Left lung (tissue), 10 donors: Measurements from ENCODE around the gene C19orf12. TPM values are rescaled to one million over a fixed set of nuclear protein-coding genes. Genes with fewer than 3 reads are reported as not detected.

Source experiments
- ATAC-seq: fragments of 200-7000 bp; cut with Tn5 transposase; one replicate; pipeline ENCODE4 v1.9.1; 2020; ENCODE audit warnings: moderate library complexity
- DNase-seq, 4 donors: peaks; one replicate each; pipeline ENCODE4 v3.0.0-alpha.2; 2013 to 2020
- H3K27ac ChIP-seq, 2 donors: fragments of 200-600 bp; sonication (generic) in 1 of 2; one replicate each; pipeline versions ENCODE4 v1.5.0 to v1.8.0; 2020 to 2021
- H3K27me3 ChIP-seq, 2 donors: fragments of 200-600 bp; sonication (generic) in 1 of 2; one replicate each; pipeline versions ENCODE4 v1.5.0 to v1.8.0; 2020 to 2021
- H3K36me3 ChIP-seq, 2 donors: fragments of 200-600 bp; sonication (generic) in 1 of 2; one replicate each; pipeline versions ENCODE4 v1.5.0 to v1.8.0; 2020 to 2021
- H3K4me1 ChIP-seq, 2 donors: fragments of 200-600 bp; one replicate each; pipeline ENCODE4 v1.8.0; 2021
- H3K4me3 ChIP-seq, 2 donors: fragments of 200-600 bp; sonication (generic) in 1 of 2; one replicate each; pipeline versions ENCODE4 v1.5.0 to v1.8.0; 2020 to 2021; ENCODE audit warnings: mild to moderate bottlenecking in 1 of 2
- H3K9me3 ChIP-seq, 2 donors: fragments of 200-600 bp; sonication (generic) in 1 of 2; one replicate each; pipeline versions ENCODE4 v1.5.0 to v1.8.0; 2020 to 2021
- CTCF ChIP-seq, 2 donors: fragments of 200-600 bp; sonication (generic) in 1 of 2; IDR thresholded peaks; one replicate each; pipeline versions ENCODE4 v1.5.0 to v1.8.0; 2021; ENCODE audit warnings: antibody characterized with exemption in 2 of 2
- intact Hi-C, 2 donors: fragments of 100-400 bp; cut with DNase I; formaldehyde crosslinking; loops; one replicate each; pipeline versions ENCODE4 v1.11.2 to v1.14.2; 2022
- polyA plus RNA-seq, 6 donors: library from polyadenylated mRNA; unstranded; fragments of 120-200 nt; gene quantifications; one replicate each; pipeline ENCODE4 v1.2.1, GENCODE V29; 2013; ENCODE audit not compliant: insufficient read length in 6 of 6
- total RNA-seq, 2 donors: library from RNA; stranded (reverse); fragmentation: NEBNext Ultra II Directional; extraction: Animal tissue kit (Norgen Biotek cat#: 25700); gene quantifications; one replicate each; pipeline ENCODE4 v1.2.1, GENCODE V29; 2021
- donor health status: DM: no; HTN: yes; CAD: no.
- donor health status: DM: no; HTN: no; CAD: no.

Gene C19orf12
- total and polyA plus RNA-seq, 8 donors = 18.6 to 25.6 (median 21.7) TPM

GRCh38 chr19:29685326-29685725 is 29.7 kb downstream of the C19orf12 start:
- Histone ChIP-seq H3K27ac (no peak overlapping the region), H3K4me1 (peaks cover 9 to 14% of the 10 kb centered on the region in 2 donors), H3K27me3 (no peaks in the 10 kb centered on the region), H3K36me3 (no peaks in the 10 kb centered on the region), H3K9me3 (peaks cover 0 to 4% of the 10 kb centered on the region in 2 donors), H3K4me3 (no peak overlapping the region)
- no peak for TF ChIP-seq CTCF (IDR thresholded peaks at IDR 0.05)
- intact Hi-C loops = no loop called here
- ATAC-seq (no peak), DNase-seq (no peak)

- ATAC-seq (no peak), DNase-seq (no peak)
- H3K36me3 ChIP-seq = no peaks in the 10 kb centered on the region
- peaks cover 21 to 35% of the 10 kb centered on the region in 2 donors for H3K4me1 ChIP-seq
- no peaks in the 10 kb centered on the region for H3K27me3 ChIP-seq
- H3K4me3 ChIP-seq = no peak overlapping the region
- H3K27ac ChIP-seq = no peak overlapping the region
- no peaks in the 10 kb centered on the region for H3K9me3 ChIP-seq
- intact Hi-C loops = no loop called here
- no peak for TF ChIP-seq CTCF (IDR thresholded peaks at IDR 0.05)
Observed at GRCh38 chr19:29683009-29683408, 32.1 kb downstream of the C19orf12 start.

- intact Hi-C loops = no loop called here
Observed at GRCh38 chr19:29682236-29682895, 32.7 kb downstream of the C19orf12 start.

GRCh38 chr19:29681422-29682235 is 33.4 kb downstream of the C19orf12 start:
- intact Hi-C loops = no loop called here
- DNase-seq = peak in 1 of 4 donors; percentile 54
- Histone ChIP-seq H3K27ac (no peak overlapping the region), H3K9me3 (no peaks in the 10 kb centered on the region), H3K27me3 (no peaks in the 10 kb centered on the region), H3K4me3 (no peak overlapping the region), H3K4me1 (peaks cover 26 to 44% of the 10 kb centered on the region in 2 donors), H3K36me3 (peaks cover 0 to 10% of the 10 kb centered on the region in 2 donors)
- peak; percentile 3 for ATAC-seq
- no peak for TF ChIP-seq CTCF (IDR thresholded peaks at IDR 0.05)

More at GRCh38 chr19:29682236-29682895, 32.7 kb downstream of the C19orf12 start:
- Histone ChIP-seq H3K27ac (no peak overlapping the region), H3K9me3 (no peaks in the 10 kb centered on the region), H3K36me3 (peaks cover 0 to 2% of the 10 kb centered on the region in 2 donors), H3K4me3 (no peak overlapping the region), H3K27me3 (no peaks in the 10 kb centered on the region), H3K4me1 (peaks cover 21 to 37% of the 10 kb centered on the region in 2 donors)
- DNase-seq (peak in 1 of 4 donors; percentile 40), ATAC-seq (no peak)
- no peak for TF ChIP-seq CTCF (IDR thresholded peaks at IDR 0.05)

- Histone ChIP-seq H3K36me3 (peaks cover 0 to 13% of the 10 kb centered on the region in 2 donors), H3K4me3 (no peak overlapping the region), H3K9me3 (no peaks in the 10 kb centered on the region), H3K27me3 (no peaks in the 10 kb centered on the region), H3K4me1 (peaks cover 26 to 50% of the 10 kb centered on the region in 2 donors), H3K27ac (peak overlapping the region in 1 of 2 donors; percentile 48)
- no peak for TF ChIP-seq CTCF (IDR thresholded peaks at IDR 0.05)
- no peak for ATAC-seq
- DNase-seq = no peak
- intact Hi-C loops = no loop called here
Observed at GRCh38 chr19:29680937-29681336, 34.1 kb downstream of the C19orf12 start.
